ENCODE results near the gene POU1F1. TPM values are rescaled to one million over a fixed set of nuclear protein-coding genes. Genes with fewer than 3 reads are reported as not detected.

Gene POU1F1
- total RNA-seq, 6 donors from 2014 or later = not detected

DNA sequence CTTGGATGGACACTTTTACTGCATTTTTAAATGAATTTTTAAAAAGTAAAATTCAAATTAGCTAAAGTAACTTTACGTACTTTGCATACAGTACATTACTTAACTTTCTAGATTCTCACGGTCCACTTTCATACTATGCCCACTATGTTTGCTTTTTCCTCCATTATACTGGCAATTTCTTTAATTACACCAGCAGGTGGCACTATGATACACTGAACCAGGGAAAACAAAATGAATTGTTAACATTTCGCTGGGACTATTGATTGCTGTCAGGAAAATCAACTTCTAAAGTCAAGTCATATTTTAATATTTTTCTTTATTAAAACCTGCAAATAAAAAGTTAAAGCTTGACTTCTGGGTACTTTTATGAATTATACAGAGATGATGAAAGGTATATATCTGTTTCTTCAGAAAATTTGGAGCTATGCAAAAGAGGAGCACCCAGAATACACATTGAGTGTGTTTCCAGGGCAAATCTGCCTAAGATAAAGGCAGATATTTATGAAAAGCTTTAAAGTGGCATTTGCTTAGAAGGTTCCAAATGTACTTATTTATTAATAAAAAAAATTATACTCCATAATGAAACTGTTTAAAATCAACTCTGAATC lies 21.8 kb upstream of the POU1F1 start:
- H3K4me1 ChIP-seq = no peaks in the 10 kb centered on the region
- no peaks in the 10 kb centered on the region for H3K27me3 ChIP-seq
- no peaks in the 10 kb centered on the region for H3K9me3 ChIP-seq
- H3K27ac ChIP-seq = no peak overlapping the region
- TF ChIP-seq EP300 (IDR thresholded peaks at IDR 0.05) = no peak
- TF ChIP-seq, protein P1, sequence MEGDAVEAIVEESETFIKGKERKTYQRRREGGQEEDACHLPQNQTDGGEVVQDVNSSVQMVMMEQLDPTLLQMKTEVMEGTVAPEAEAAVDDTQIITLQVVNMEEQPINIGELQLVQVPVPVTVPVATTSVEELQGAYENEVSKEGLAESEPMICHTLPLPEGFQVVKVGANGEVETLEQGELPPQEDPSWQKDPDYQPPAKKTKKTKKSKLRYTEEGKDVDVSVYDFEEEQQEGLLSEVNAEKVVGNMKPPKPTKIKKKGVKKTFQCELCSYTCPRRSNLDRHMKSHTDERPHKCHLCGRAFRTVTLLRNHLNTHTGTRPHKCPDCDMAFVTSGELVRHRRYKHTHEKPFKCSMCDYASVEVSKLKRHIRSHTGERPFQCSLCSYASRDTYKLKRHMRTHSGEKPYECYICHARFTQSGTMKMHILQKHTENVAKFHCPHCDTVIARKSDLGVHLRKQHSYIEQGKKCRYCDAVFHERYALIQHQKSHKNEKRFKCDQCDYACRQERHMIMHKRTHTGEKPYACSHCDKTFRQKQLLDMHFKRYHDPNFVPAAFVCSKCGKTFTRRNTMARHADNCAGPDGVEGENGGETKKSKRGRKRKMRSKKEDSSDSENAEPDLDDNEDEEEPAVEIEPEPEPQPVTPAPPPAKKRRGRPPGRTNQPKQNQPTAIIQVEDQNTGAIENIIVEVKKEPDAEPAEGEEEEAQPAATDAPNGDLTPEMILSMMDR (IDR thresholded peaks at IDR 0.05) = peak in 5 of 6 experiments; percentile 42 to 65 (median 49)
- no peak for TF ChIP-seq POLR2AphosphoS5 (IDR thresholded peaks at IDR 0.05)
- no peak for TF ChIP-seq POLR2A (IDR thresholded peaks at IDR 0.05)
- 10 to 14% methylated on average over 3 of the region's 3 CpGs for WGBS, 2 donors
- no peak overlapping the region for H3K4me3 ChIP-seq
- H3K36me3 ChIP-seq = no peaks in the 10 kb centered on the region
- DNase-seq (no peak), ATAC-seq (ENCODE audit: low FRiP score in 2 of 2) (peak in 1 of 2 donors; percentile 79)

DNA sequence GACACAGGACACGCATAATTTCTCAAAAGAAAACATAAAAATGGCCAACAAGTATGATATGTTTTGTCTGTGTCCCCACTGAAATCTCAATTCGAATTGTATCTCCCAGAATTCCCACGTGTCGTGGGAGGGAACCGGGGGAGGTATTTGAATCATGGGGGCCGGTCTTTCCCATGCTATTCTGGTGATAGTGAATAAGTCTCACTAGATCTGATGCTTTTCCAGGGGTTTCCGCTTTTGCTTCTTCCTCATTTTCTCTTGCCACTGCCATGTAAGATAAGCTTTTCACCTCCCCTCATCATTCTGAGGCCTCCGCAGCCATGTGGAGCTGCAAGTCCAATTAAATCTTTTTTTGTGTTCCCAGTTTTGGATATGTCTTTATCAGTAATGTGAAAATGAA lies 12.1 kb upstream of the POU1F1 start:
- 83 to 93% methylated on average over 8 of the region's 8 CpGs for WGBS, 2 donors
- H3K9me3 ChIP-seq = no peaks in the 10 kb centered on the region
- H3K36me3 ChIP-seq = no peaks in the 10 kb centered on the region
- no peak overlapping the region for H3K4me3 ChIP-seq
- TF ChIP-seq, protein P1 (IDR thresholded peaks at IDR 0.05) = no peak
- TF ChIP-seq POLR2A (IDR thresholded peaks at IDR 0.05) = no peak
- no peak for TF ChIP-seq POLR2AphosphoS5 (IDR thresholded peaks at IDR 0.05)
- no peak for TF ChIP-seq EP300 (IDR thresholded peaks at IDR 0.05)
- ATAC-seq (ENCODE audit: low FRiP score in 2 of 2) (no peak), DNase-seq (no peak)
- H3K27me3 ChIP-seq = no peaks in the 10 kb centered on the region
- H3K27ac ChIP-seq = no peak overlapping the region
- H3K4me1 ChIP-seq = no peaks in the 10 kb centered on the region

DNA sequence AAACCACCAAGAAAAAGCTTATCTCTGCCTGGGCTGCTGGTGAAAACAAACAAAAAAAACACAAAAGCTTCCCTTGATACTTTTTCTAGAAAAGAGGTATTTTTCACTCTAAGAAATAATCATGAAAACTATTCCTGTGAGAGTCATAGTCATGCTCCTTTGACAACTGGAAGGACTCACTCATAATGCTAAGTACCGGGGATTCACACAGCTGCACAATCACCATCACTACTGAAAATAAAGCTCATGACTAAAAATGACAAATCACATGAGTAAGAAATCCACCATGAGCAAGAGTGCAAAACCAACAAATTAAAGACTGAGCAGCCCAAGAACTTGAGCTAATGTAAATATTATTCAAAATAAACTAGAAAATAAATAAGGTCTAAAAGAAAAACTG lies 10.6 kb upstream of the POU1F1 start:
- 81 to 83% methylated on average over 1 of the region's 1 CpG for WGBS, 2 donors
- no peak for TF ChIP-seq POLR2AphosphoS5 (IDR thresholded peaks at IDR 0.05)
- TF ChIP-seq EP300 (IDR thresholded peaks at IDR 0.05) = no peak
- TF ChIP-seq, protein P1 (IDR thresholded peaks at IDR 0.05) = no peak
- TF ChIP-seq POLR2A (IDR thresholded peaks at IDR 0.05) = no peak
- Histone ChIP-seq H3K27me3 (no peaks in the 10 kb centered on the region), H3K9me3 (no peaks in the 10 kb centered on the region), H3K36me3 (no peaks in the 10 kb centered on the region), H3K4me3 (no peak overlapping the region), H3K4me1 (no peaks in the 10 kb centered on the region), H3K27ac (no peak overlapping the region)
- ATAC-seq (ENCODE audit: low FRiP score in 2 of 2) (no peak), DNase-seq (no peak)

DNA sequence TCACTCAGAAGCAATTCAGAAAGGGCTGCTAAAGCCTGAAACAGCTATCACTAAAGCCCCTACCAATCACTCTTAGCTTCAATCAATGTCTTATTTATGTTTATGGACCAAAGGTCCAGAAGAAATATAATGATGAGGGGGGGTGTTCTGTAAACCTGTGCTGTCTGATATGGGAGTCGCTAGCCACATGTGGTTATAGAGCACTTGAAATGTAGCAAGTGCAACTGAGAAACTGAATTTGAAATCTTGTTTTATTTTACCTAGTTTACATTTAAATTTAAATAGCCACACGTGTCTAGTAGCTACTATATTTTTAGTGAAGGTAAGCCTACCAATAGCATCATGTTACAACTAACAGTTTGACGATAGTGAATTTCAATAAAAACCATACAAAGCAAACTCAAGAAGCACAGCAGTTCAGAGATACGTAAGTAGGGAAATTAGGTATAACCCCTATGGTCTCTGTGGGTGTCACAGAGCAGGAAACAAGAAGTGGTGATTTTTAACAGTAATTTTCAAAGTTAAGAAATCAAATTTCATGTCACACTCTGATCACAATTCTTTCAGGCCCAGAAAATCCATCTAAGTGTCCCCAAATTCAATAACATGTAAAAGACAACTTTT lies 3.6 kb downstream of the POU1F1 start:
- no peak for ATAC-seq (ENCODE audit: low FRiP score in 2 of 2)
- DNase-seq = no peak
- no peaks in the 10 kb centered on the region for H3K36me3 ChIP-seq
- H3K4me1 ChIP-seq = peaks cover 0 to 3% (median 0%) of the 10 kb centered on the region in 4 donors
- H3K27me3 ChIP-seq = no peaks in the 10 kb centered on the region
- H3K9me3 ChIP-seq = no peaks in the 10 kb centered on the region
- no peak overlapping the region for H3K27ac ChIP-seq
- 76 to 91% methylated on average over 4 of the region's 4 CpGs for WGBS, 2 donors
- H3K4me3 ChIP-seq = no peak overlapping the region
- TF ChIP-seq, protein P1 (IDR thresholded peaks at IDR 0.05) = no peak
- TF ChIP-seq POLR2A (IDR thresholded peaks at IDR 0.05) (no peak), EP300 (IDR thresholded peaks at IDR 0.05) (no peak), POLR2AphosphoS5 (IDR thresholded peaks at IDR 0.05) (no peak)

Measured in upper lobe of left lung (tissue), 6 donors.